Activated T-helper 2 cell treated with anti-CD3 and anti-CD28 coated beads, Interferon-gamma antibody, Interleukin-2, Interleukin-4, amounts not matched to agents 10 μg/mL and 5 μg/mL and 100 μg/mL, durations not matched to agents 14 hours and 24 hours and 36 hours (primary cell): ENCODE measurements around the gene DPEP1. TPM values are rescaled to one million over a fixed set of nuclear protein-coding genes. Genes with fewer than 3 reads are reported as not detected.

Source experiments
- DNase-seq: peaks from one replicate; pipeline ENCODE4 v3.0.0; 2021; ENCODE audit warnings: low spot score
- H3K27ac Mint-ChIP-seq: one replicate; pipeline ENCODE4 v1.8.0; 2021; ENCODE audit warnings: mixed read lengths
- H3K27me3 Mint-ChIP-seq: one replicate; pipeline ENCODE4 v1.8.0; 2021; ENCODE audit warnings: low read depth, mixed read lengths
- H3K36me3 Mint-ChIP-seq: one replicate; pipeline ENCODE4 v1.8.0; 2021; ENCODE audit warnings: low read depth, mixed read lengths
- H3K4me1 Mint-ChIP-seq: one replicate; pipeline ENCODE4 v1.8.0; 2021; ENCODE audit warnings: low read depth, mixed read lengths
- H3K4me3 Mint-ChIP-seq: one replicate; pipeline ENCODE4 v1.8.0; 2021; ENCODE audit warnings: low read depth, mild to moderate bottlenecking, moderate library complexity, mixed read lengths
- H3K9me3 Mint-ChIP-seq: one replicate; pipeline ENCODE4 v1.8.0; 2021; ENCODE audit warnings: mixed read lengths
- intact Hi-C: fragments of 100-400 bp; cut with micrococcal nuclease; formaldehyde crosslinking; loops from one replicate; pipeline ENCODE4 v1.15.1; 2023
- total RNA-seq: library from RNA; stranded (reverse); gene quantifications from 2 replicates; pipeline ENCODE4 v1.2.3, GENCODE V29; 2022

The DPEP1 gene
- total RNA-seq, 1 donor from 2014 or later: not detected

DNA sequence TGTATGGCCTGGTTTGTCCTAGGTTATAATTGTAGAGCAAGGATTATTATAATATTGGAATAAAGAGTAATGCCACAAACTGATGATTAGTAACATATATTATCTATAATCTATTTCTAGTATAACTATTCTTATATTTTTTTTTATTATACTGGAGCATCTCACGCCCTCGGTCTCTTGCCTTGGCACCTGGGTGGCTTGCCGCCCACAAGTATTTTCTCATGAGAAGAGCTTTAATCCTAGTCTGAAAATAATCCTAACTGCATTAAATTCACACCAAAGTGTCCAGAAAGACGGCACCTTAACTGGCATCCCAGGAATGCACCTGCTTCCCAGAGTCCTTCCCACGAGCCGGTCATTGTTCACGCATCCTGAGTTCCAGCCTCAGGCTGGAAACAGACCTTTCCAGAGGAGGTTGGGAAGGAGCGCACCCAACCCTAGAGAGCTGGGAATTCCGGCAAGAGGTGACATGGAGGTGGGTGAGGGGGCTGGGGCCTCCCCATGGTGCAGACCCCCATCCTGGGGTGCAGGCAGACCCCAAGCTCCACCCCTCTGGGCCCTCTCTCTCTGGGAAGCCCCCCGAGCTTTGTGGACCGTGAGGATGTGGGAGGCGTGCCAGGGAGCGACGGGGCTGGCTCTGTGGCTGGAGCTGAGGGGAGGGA lies 28.1 kb downstream of the DPEP1 start:
- peaks cover 17% of the 10 kb centered on the region for H3K36me3 Mint-ChIP-seq
- intact Hi-C loops: loop anchor here (1.0 to 2.0 kb wide), 3 partner anchors 39 to 81 kb away; partner anchors contain the start of genes CPNE7 and RPL13
- H3K27me3 Mint-ChIP-seq: no peaks in the 10 kb centered on the region
- DNase-seq: no peak
- no peak overlapping the region for H3K4me3 Mint-ChIP-seq
- H3K27ac Mint-ChIP-seq: no peak overlapping the region
- no peaks in the 10 kb centered on the region for H3K9me3 Mint-ChIP-seq
- H3K4me1 Mint-ChIP-seq: peaks cover 7% of the 10 kb centered on the region

DNA sequence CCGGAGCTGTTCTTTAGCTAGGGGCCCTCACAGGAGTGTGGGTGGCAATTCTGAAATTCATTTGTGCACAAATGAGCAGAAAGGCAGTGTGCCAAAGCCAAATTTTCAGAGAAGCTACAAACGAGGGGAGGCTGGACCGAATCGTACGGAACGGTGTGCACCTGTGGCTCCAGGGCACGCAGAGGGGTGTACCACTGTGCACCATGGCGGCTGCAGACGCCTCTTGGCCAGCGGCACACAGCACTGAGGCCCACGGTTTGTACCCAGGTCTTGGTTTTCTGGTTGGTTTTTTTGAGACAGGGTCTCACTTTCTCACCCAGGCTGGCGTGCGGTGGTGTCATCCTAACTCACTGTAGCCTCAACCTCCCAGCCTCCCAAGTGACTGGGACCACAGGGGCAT lies 29.1 kb downstream of the DPEP1 start:
- no peak for DNase-seq

DNA sequence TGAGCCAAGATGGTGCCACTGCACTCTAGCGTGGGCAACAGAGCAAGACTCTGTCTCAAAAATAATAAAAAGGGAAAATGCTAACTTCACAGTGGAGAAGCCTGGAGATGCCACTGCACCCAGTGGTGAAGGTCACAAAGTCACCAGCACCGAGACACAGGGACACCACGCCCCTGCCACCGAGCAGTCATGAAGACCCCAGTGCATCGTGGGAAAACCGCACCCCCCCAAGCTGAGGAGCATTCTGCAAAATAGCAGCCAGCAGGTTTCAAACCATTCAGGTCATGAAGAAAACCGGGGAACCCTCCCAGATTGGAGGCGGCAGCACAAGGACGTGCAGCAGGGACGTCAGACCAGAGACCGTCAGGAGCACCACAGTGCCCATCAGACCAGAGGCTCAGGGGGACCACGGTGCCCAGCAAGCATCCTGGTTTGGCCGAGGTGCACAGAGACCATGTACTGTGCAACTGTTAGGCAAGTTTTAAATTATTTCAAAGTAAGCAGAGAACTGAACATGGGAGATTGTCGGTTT lies 30.4 kb downstream of the DPEP1 start:
- H3K36me3 Mint-ChIP-seq: peaks cover 26% of the 10 kb centered on the region
- intact Hi-C loops: no loop called here
- peaks cover 7% of the 10 kb centered on the region for H3K4me1 Mint-ChIP-seq
- H3K4me3 Mint-ChIP-seq: no peak overlapping the region
- no peak overlapping the region for H3K27ac Mint-ChIP-seq
- no peak for DNase-seq
- no peaks in the 10 kb centered on the region for H3K27me3 Mint-ChIP-seq
- no peaks in the 10 kb centered on the region for H3K9me3 Mint-ChIP-seq

More for the DNA sequence above, 29.1 kb downstream of the DPEP1 start:
- Mint-ChIP-seq H3K4me3 (no peak overlapping the region), H3K27ac (no peak overlapping the region), H3K27me3 (no peaks in the 10 kb centered on the region), H3K9me3 (no peaks in the 10 kb centered on the region), H3K36me3 (peaks cover 22% of the 10 kb centered on the region), H3K4me1 (peaks cover 7% of the 10 kb centered on the region)
- intact Hi-C loops: no loop called here

DNA sequence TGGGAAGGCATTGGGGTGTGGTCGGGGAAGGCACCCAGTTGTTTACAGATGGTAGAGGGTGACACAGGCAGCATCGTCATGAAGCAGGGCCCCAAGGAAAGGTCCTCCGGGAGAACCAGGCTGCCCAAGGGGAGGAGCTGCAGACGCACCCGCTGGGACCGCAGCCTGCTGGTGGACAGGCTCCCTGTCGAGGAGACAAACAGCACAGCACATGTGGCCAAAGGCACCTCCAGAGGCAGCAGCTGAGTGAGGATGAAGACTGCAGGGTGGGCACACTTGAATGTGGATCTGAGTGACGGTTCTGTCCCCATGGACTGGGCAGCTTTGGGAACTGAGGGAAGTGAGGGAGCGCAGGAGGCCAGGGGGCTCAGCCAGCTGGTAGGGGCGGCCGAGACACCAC lies 31.7 kb downstream of the DPEP1 start:
- Mint-ChIP-seq H3K27ac (no peak overlapping the region), H3K4me1 (peaks cover 7% of the 10 kb centered on the region), H3K36me3 (peaks cover 34% of the 10 kb centered on the region), H3K4me3 (no peak overlapping the region), H3K9me3 (no peaks in the 10 kb centered on the region), H3K27me3 (no peaks in the 10 kb centered on the region)
- DNase-seq: no peak
- intact Hi-C loops: no loop called here

DNA sequence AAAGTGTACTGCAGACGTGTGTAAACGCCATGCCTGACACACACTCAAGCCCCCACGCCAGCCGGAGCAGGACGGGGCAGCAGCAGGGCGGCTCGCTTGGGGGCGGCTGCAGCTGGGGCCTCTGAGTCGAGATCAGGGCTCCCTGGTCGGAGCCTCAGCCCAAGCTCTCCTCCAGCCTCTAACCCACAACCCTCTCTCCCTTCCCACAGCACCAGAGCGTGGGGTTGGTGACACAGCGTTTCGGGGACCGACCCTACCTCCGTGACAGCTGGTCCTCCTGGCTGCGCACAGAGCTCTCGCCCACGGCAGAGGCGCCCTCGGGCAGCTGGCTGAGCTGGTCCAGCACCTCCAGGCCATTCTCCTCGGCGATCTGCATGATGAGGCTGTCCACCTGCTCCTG lies 32.8 kb downstream of the DPEP1 start:
- Mint-ChIP-seq H3K36me3 (peaks cover 36% of the 10 kb centered on the region), H3K27ac (no peak overlapping the region), H3K9me3 (no peaks in the 10 kb centered on the region), H3K27me3 (no peaks in the 10 kb centered on the region), H3K4me3 (no peak overlapping the region), H3K4me1 (no peaks in the 10 kb centered on the region)
- DNase-seq: no peak
- intact Hi-C loops: no loop called here

DNA sequence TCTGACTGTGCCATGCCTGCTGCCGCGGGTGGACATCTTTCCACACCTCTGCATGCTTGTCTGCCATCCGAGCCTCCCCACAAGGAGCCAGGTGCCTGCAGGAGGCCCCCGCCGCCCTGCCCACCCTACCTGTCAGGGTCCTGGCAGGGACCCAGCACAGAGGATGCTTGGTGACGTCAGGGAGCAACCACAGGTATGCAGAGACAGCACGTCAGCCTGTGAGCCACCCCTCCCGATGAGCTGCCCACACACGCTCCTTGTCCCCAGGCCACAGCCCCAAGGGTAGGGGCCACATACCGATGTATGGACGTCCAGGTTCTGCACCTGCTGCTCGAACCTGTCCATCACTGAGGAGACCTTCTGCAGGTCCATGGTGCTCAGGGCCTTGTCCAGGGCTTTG lies 33.5 kb downstream of the DPEP1 start:
- Mint-ChIP-seq H3K27ac (no peak overlapping the region), H3K36me3 (peaks cover 36% of the 10 kb centered on the region), H3K4me1 (no peaks in the 10 kb centered on the region), H3K4me3 (no peak overlapping the region), H3K9me3 (no peaks in the 10 kb centered on the region), H3K27me3 (no peaks in the 10 kb centered on the region)
- no peak for DNase-seq
- intact Hi-C loops: no loop called here

DNA sequence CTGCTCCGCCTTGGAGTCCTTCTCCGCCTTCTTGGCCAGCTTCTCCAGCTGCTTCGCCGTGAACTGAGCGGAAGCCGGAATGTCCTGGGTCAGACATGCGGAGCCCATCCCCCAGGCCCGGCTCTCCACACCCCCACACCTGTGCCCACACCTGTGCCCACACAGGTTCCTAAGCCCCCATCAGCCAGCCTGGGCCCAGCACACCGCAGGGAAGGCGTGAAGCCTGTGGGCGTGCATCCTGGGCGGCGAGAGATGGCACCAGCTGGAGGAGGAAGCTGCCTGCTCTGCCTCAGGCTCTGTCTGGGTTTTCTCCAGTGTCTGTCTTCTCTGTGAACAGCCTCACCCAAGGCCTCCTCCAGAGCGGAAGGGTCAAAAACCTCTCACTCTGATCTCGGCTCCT lies 38.1 kb downstream of the DPEP1 start:
- Mint-ChIP-seq H3K27me3 (no peaks in the 10 kb centered on the region), H3K9me3 (no peaks in the 10 kb centered on the region), H3K36me3 (peaks cover 40% of the 10 kb centered on the region), H3K4me3 (no peak overlapping the region), H3K4me1 (peaks cover 8% of the 10 kb centered on the region), H3K27ac (no peak overlapping the region)
- intact Hi-C loops: no loop called here
- DNase-seq: no peak

DNA sequence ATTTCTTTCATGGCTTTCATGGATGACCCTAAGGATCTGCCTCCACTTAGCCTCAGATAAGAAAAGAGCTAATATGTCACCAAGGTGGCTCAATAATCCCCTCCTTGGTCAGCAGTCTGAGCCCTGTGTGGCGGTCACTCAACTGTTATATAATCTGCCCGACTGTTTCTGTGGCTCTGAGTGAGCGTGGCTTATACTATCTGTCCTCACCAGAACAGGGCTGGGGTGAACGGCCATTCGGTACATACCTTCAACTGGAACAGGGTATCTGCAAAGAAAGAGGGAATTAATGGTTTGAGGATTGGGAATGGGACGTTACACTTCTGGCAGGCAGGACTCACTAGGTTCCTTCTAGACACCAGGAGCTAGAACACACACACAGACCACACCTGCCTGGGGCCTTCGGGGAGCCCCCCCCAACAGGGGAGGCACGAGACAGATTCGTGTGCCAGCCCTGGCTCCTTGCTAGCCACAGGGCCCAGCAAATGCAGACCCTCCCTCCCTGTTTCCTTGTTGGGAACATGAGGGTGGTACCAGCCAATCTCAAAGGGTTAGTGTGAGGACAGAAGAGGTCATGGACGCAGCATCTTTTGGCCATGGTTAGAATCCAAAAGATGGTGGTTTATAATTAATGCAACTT lies 40.3 kb downstream of the DPEP1 start:
- H3K4me3 Mint-ChIP-seq: peak overlapping the region; percentile 36
- H3K27ac Mint-ChIP-seq: no peak overlapping the region
- H3K4me1 Mint-ChIP-seq: peaks cover 15% of the 10 kb centered on the region
- peaks cover 35% of the 10 kb centered on the region for H3K36me3 Mint-ChIP-seq
- no peaks in the 10 kb centered on the region for H3K27me3 Mint-ChIP-seq
- no peak for DNase-seq
- intact Hi-C loops: no loop called here
- no peaks in the 10 kb centered on the region for H3K9me3 Mint-ChIP-seq

DNA sequence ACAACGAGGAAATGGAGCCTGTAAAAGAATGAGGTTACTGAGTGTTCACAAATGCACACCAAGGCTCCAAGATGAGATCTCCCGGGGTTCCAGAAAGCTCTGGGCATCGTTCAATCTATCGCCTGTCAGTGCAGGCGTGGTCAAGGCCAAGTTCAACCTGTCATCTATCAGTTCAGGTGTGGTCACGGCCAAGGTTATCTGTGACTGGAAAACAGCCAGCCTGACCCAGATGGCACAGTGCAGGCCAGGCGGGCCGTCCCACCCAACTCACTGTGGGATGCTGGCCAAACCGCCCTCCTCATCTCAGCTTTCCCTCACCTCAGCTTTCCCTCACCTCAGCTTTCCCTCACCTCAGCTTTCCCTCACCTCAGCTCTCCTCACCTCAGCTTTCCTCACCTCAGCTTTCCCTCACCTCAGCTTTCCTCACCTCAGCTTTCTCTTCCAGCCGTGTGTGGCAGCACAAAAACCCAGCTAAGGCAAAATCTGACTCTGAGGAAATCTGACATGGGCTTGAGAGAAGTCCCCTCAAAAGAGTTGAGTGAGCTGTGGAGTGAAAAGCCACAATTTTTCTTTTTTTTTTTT lies 41.7 kb downstream of the DPEP1 start:
- H3K36me3 Mint-ChIP-seq: peaks cover 29% of the 10 kb centered on the region
- no peaks in the 10 kb centered on the region for H3K27me3 Mint-ChIP-seq
- peaks cover 15% of the 10 kb centered on the region for H3K4me1 Mint-ChIP-seq
- intact Hi-C loops: loop anchor here (5.0 kb wide), 1 partner anchor 93 kb away; the partner anchor contains the start of gene RPL13
- no peak overlapping the region for H3K4me3 Mint-ChIP-seq
- H3K9me3 Mint-ChIP-seq: no peaks in the 10 kb centered on the region
- no peak for DNase-seq
- no peak overlapping the region for H3K27ac Mint-ChIP-seq

DNA sequence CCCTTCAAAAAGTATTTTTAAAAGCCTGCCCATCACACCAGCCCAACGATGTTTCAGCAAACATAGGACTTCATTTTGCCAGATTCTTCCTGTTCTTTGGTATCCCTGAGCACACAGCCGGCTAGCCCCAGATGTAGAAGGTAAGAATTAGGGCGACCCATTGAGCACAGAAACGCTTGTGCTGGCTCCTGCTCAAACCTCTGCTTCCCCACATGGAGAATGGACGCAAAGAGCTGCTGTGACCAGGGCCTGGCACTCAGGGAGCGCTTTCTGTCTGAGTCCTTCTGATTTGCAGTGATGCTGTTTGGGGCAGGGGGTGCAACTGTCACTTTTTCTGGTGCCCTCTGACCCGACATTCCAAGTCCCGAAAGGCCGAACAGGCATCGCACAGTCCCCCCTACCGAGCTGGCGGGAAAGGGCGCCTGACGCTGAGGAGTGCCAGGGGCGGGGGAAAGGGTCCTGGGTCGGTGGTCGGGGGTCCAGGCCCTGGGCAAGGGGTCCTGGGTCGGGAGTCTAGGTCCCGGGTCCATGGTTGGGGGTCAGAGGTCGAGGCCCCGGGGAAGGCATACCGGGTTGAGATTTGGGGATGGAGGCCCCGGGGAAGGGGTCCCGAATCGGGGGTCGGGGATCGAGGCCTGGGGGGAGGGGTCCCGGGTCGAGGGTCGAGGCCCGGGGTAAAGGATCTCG lies 43.1 kb downstream of the DPEP1 start:
- H3K27ac Mint-ChIP-seq: peak overlapping the region; percentile 75
- H3K4me1 Mint-ChIP-seq: peaks cover 15% of the 10 kb centered on the region
- intact Hi-C loops: loop anchor here (5.0 kb wide), 1 partner anchor 94 kb away; the partner anchor contains the start of gene RPL13
- no peaks in the 10 kb centered on the region for H3K9me3 Mint-ChIP-seq
- H3K4me3 Mint-ChIP-seq: peak overlapping the region; percentile 92
- H3K36me3 Mint-ChIP-seq: peaks cover 41% of the 10 kb centered on the region
- H3K27me3 Mint-ChIP-seq: no peaks in the 10 kb centered on the region
- no peak for DNase-seq

DNA sequence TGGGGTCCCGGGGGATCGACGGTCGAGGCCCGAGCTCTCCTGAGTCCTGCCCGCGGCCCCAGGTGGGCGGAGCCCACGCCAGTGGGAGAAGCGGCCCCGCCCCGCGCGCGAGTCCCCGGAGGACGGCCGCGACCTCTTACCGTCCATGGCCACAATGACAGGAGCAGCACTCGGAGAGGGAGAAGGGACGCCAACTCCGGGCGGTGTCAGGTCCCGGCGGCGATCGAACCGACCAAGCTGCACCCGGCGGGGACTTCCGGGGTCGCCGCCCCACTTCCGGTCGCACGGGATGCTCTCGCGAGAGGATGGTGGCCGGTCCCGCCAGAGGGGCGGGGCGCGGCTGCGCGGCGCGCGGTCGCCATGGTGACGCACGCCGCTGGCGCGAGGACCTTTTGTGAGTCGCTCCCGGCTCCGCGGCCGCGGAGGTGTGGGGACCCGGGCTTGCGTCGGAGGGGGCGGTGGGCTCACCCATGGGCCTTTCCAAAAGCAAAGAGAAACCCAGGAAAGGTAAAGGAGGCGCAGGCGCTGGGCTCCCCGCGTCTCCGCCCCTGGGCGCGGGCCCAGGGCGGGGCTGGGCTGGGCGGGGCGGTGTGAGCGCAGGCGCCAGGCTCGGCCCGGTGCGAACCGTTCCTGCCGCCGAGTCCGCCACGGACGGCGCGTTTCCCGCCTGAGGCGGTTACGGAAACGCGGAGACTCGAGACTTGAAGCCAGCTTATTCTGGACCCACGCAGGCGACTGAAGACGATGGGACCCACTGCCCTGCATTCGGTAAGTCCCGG lies 44.2 kb downstream of the DPEP1 start, which contains the start of the genes CHMP1A and SPATA33:
Gene CHMP1A, minus strand, starts transcription at position 267 of the 779 bp plus-strand sequence. Its CDS starts 120 bp downstream, at position 147.
Gene SPATA33, plus strand, starts transcription at position 395 of the 779 bp plus-strand sequence. Its CDS starts 76 bp downstream, at position 471.
- Mint-ChIP-seq H3K36me3 (peaks cover 45% of the 10 kb centered on the region), H3K4me1 (peaks cover 15% of the 10 kb centered on the region), H3K27me3 (no peaks in the 10 kb centered on the region), H3K27ac (peak within 1 kb of the TSS; percentile 89), H3K9me3 (no peaks in the 10 kb centered on the region), H3K4me3 (peak within 1 kb of the TSS; percentile 92)
- peak; percentile 89 for DNase-seq
- intact Hi-C loops: loop anchor here (5.0 kb wide), 1 partner anchor 95 kb away; the partner anchor contains the start of gene RPL13
